Fibroblast of villous mesenchyme (primary cell): ENCODE results near the gene TRMT44. TPM values are rescaled to one million over a fixed set of nuclear protein-coding genes. Genes with fewer than 3 reads are reported as not detected.

Experiments
- DNase-seq: peaks from one replicate; pipeline ENCODE4 v3.0.0-alpha.2; 2010; ENCODE audit warnings: low read depth
- H3K4me3 ChIP-seq: 2 replicates; pipeline ENCODE4 v1.5.1; 2011; ENCODE audit warnings: low read depth, mild to moderate bottlenecking, low read length
- CTCF ChIP-seq: IDR thresholded peaks from 2 replicates; pipeline ENCODE4 v1.5.1; 2012; ENCODE audit warnings: low read depth, mild to moderate bottlenecking, low read length; ENCODE audit not compliant: insufficient read depth
- total RNA-seq: library from RNA; depleted of rRNA; stranded (reverse); fragments of >200 nt; gene quantifications from 2 replicates; pipeline ENCODE4 v1.2.3, GENCODE V29; 2012

TRMT44 gene
- total RNA-seq, 1 donor: 19.4 TPM

- H3K4me3 ChIP-seq: no peak overlapping the region
- no peak for TF ChIP-seq CTCF
- no peak for DNase-seq
Observed at GRCh38 chr4:8422327-8422726, 18.2 kb upstream of the TRMT44 start.

DNA sequence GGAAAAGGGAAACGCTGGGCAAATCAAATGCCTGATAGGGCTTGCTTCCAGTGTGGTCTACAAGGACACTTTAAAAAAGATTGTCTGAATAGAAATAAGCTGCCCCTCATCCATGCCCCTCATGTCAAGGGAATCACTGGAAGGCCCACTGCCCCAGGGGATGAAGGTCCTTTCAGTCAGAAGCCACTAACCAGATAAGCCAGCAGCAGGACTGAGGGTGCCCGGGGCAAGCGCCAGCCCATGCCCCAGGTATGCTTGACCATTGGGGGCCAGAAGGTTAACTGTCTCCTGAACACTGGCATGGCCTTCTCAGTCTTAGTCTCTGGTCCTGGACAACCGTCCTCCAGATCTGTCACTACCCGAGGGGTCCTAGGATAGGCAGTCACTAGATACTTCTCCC lies 17.8 kb upstream of the TRMT44 start:
- DNase-seq: no peak
- TF ChIP-seq CTCF: no peak
- H3K4me3 ChIP-seq: no peak overlapping the region

- TF ChIP-seq CTCF: no peak
- H3K4me3 ChIP-seq: peak overlapping the region; percentile 80
- no peak for DNase-seq
Observed at GRCh38 chr4:8427262-8427661, 13.3 kb upstream of the TRMT44 start.

GRCh38 chr4:8427761-8428287 lies 12.8 kb upstream of the TRMT44 start:
- no peak for DNase-seq
- TF ChIP-seq CTCF: no peak

GRCh38 chr4:8428288-8429097 lies 12.1 kb upstream of the TRMT44 start:
- peak; percentile 88 for DNase-seq
- H3K4me3 ChIP-seq: peak overlapping the region; percentile 80
- peak; percentile 56 for TF ChIP-seq CTCF

More at GRCh38 chr4:8427761-8428287, 12.8 kb upstream of the TRMT44 start:
- H3K4me3 ChIP-seq: peak overlapping the region; percentile 80

DNA sequence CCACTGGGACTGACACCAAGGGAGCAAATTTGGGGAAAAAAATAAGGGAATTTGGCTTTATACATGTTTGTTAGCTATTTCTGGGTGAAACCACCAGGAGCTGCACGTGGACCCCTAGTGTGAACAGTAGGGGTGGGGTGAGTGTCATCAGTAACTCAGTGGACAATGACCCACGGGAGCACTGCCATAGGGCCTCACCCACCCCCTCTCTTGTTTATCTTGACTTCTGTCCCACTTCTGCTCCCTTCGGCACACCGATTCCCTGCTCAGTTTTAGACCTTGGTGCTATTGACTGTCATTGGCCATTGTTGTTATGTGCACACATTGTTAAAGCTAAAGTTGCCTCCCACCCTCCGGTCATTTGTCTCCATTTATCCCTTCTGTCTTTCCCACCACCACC lies 9.0 kb upstream of the TRMT44 start:
- no peak for TF ChIP-seq CTCF
- no peak overlapping the region for H3K4me3 ChIP-seq
- no peak for DNase-seq
